ENCODE data around the gene KPNA2.
"Not testable (repeated sequence)": the region's sequence is repeated elsewhere in the genome, so short reads cannot be mapped to it uniquely, and the experiment has no call there.

KPNA2 gene

GRCh38 chr17:68080411-68081150 lies 45.0 kb downstream of the KPNA2 start:
- no peak for DNase-seq (ENCODE audit: low spot score)
- H3K27ac ChIP-seq = no peak overlapping the region
- no peak overlapping the region for H3K4me3 ChIP-seq
- TF ChIP-seq, protein P1, sequence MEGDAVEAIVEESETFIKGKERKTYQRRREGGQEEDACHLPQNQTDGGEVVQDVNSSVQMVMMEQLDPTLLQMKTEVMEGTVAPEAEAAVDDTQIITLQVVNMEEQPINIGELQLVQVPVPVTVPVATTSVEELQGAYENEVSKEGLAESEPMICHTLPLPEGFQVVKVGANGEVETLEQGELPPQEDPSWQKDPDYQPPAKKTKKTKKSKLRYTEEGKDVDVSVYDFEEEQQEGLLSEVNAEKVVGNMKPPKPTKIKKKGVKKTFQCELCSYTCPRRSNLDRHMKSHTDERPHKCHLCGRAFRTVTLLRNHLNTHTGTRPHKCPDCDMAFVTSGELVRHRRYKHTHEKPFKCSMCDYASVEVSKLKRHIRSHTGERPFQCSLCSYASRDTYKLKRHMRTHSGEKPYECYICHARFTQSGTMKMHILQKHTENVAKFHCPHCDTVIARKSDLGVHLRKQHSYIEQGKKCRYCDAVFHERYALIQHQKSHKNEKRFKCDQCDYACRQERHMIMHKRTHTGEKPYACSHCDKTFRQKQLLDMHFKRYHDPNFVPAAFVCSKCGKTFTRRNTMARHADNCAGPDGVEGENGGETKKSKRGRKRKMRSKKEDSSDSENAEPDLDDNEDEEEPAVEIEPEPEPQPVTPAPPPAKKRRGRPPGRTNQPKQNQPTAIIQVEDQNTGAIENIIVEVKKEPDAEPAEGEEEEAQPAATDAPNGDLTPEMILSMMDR (IDR thresholded peaks at IDR 0.05) = no peak

- not testable (repeated sequence) for H3K4me3 ChIP-seq, H3K27ac ChIP-seq
- peak; percentile 21 for DNase-seq (ENCODE audit: low spot score)
These were observed 46.0 kb downstream of the KPNA2 start for GRCh38 chr17:68081305-68082265.

DNA sequence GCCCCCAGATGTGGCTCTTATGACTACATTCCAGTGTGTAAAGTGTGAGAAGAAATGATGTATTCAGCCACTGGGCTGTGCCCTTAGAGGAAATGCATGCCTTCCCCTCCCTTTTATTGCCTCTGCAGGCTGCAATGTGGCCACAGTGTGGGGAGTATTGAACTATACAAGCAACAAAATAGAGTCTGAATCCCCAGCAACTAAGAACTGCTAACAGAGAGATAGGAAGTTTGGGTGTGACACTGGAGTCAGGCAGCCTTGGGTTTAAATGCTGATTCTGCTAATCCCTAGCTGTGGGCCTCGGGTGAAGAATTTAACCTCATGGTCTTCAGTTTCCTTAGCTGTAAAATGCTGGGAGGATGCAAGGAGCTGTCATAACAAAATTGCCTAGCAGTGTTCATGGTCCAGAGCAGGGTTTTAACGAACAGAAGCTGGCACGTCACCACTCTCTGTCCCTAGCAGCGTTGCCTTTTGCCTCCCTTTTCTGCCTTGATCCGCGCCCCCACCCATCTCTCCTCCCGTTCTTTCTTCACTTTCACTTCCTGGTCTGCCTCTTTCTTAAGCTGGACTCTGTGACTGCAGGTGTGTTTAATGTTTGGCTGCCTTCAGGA lies 50.3 kb downstream of the KPNA2 start:
- Histone ChIP-seq H3K27ac (peak overlapping the region in 1 of 2 donors; percentile 13), H3K4me3 (no peak overlapping the region)
- peak; percentile 55 for DNase-seq (ENCODE audit: low spot score)
- TF ChIP-seq, protein P1 (IDR thresholded peaks at IDR 0.05) = no peak

DNA sequence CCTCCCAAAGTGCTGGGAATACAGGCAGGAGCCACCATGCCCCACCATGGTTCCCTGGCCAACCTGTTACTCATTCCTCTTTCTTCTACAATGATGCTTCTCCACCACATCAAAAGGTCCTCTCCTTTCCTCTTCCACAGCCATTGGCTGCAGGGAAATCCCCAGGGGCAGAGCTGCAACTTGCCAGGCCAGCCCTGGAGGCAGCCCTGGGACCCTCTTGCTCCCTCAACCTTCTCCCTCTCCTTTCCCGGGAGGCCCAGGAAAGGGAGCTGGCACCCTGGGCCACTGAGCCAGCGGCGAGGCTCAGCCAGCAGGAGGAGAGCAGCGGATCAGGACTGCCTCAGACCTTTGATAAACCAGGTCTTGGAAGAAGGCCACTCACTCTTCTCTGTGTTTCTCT lies 51.1 kb downstream of the KPNA2 start:
- H3K4me3 ChIP-seq, H3K27ac ChIP-seq: not testable (repeated sequence)
- DNase-seq (ENCODE audit: low spot score) = peak; percentile 40

DNA sequence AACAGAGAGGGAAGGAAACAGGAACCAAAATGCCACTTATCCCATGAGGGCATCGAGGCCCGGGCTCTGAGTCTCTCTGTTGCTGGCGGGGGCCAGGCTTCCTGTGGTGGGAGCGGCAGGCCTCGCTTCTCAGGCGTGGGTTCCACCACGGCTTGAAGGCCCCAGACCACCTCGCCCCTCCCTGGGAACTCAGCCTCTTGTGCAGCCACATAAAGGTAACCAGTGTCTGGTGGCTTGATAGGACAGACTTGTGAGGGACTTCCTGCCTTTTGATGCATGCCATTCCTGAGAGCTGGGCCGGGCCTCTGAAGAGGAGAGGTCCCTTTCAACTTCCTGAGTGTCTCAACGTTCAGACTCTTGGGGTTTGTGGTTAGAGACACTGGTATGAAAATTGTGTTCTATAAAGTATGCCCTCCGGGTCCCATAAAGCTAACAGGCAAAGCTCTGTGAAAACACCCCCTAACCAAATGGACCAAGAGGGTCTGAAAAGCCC lies 51.6 kb downstream of the KPNA2 start:
- not testable (repeated sequence) for H3K4me3 ChIP-seq, H3K27ac ChIP-seq
- DNase-seq (ENCODE audit: low spot score) = peak; percentile 47

- Histone ChIP-seq H3K27ac (no peak overlapping the region), H3K4me3 (no peak overlapping the region)
- DNase-seq (ENCODE audit: low spot score) = peak; percentile 24
- TF ChIP-seq, protein P1 (IDR thresholded peaks at IDR 0.05) = no peak
These were observed 52.3 kb downstream of the KPNA2 start for GRCh38 chr17:68087851-68088250.

DNA sequence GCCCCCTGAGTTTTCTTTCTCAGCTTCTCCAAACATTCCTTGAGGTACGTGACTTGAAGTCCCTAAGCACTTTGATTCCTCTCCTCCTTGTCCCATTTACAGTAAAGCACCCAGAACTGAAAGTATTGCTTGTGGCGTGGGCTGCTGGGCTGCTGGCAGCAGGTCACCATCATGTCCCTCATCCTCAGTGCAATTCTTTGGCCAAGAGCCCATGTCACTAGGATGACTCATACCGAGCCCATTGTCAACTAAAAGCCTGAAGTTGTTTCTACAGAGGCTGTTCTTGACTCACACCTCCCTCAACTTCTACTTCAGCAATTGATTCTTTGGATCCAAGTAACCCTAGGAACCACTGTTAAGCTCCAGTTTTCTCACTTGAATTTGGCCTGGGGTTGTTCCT lies 54.3 kb downstream of the KPNA2 start:
- TF ChIP-seq, protein P1 (IDR thresholded peaks at IDR 0.05) = no peak
- peak; percentile 74 for DNase-seq (ENCODE audit: low spot score)
- H3K27ac ChIP-seq = no peak overlapping the region

DNA sequence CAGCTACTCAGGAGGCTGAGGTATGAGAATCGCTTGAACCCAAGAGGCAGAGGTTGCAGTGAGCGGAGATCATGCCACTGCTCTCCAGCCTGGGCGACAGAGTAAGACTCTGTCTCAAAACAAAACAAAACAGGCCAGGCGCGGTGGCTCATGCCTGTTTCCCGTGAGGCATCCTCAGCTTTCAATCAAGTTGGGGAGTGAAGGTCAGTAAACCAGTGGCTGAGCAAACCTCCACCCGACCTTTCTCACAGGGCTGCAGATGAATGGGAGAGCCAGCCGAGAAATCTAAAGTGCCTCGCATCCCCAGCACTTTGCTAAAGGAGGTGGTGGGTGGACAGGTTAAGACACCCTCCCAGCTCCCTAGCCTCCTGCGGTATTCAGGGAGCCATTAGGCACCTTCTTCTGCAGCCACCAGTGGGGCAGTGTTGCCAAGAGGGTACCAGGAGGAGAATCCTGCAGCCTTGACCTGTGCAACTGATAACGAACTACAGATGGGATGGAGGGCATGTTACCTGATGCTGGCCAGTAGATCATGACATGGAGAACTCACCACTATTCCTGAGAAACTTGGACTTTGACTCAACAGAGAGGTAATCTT lies 59.0 kb downstream of the KPNA2 start:
- no peak overlapping the region for H3K4me3 ChIP-seq
- no peak for DNase-seq (ENCODE audit: low spot score)
- TF ChIP-seq, protein P1 (IDR thresholded peaks at IDR 0.05) = no peak
- H3K27ac ChIP-seq = no peak overlapping the region

More for the DNA sequence above, 54.3 kb downstream of the KPNA2 start:
- no peak overlapping the region for H3K4me3 ChIP-seq
